K562 (cell line): Measurements from ENCODE around the gene ZBTB16. TPM values are rescaled to one million over a fixed set of nuclear protein-coding genes. Genes with fewer than 3 reads are reported as not detected.
A peak's percentile ranks its signal among the peaks of the same experiment; 100 is the strongest.

Experiments
- ATAC-seq: fragments of 200-7000 bp; cut with Tn5 transposase; 3 replicates; pipeline ENCODE4 v1.9.1; 2020; ENCODE audit warnings: moderate library complexity
- BruUV-seq: library from RNA; stranded (reverse); fragments of 400-500 nt; replicated peaks from 2 replicates; lab custom pipeline; 2021; lab: Mats Ljungman, UMichigan
- CTCF ChIA-PET: fragments of 300-600 bp; formaldehyde crosslinking; extraction: SDS; loops from one replicate; lab custom pipeline; 2021; ENCODE audit warnings: low intra/inter-chr PET ratio; lab: Yijun Ruan, JAX
- POLR2A ChIA-PET: fragments of 300-600, 350-650 bp; sonication (Branson Sonifier 250); formaldehyde crosslinking; extraction: SDS; loops from one replicate; lab custom pipeline; 2021; ENCODE audit warnings: antibody characterized with exemption, inconsistent platforms; lab: Yijun Ruan, JAX
- DNase-seq, 4 experiments: peaks; one replicate each; pipeline versions ENCODE4 v3.0.0 to v3.0.0-alpha.2; 2011 to 2018; ENCODE audit warnings: low spot score in 3 of 4, mixed read lengths in 3 of 4; ENCODE audit errors: extremely low read depth in 1 of 4
- FAIRE-seq: peaks from 2 replicates; lab custom pipeline; 2011; peaks lifted over from hg19 to GRCh38; lab: Jason Lieb, UNC
- H2AFZ ChIP-seq: 2 replicates; pipeline ENCODE4 v1.6.0; 2011; ENCODE audit warnings: low read depth, low read length, control low read depth, inconsistent platforms
- H3K27ac ChIP-seq: fragments of 200-600 bp; 3 replicates; pipeline ENCODE4 v1.8.0; 2011; ENCODE audit warnings: low read depth, mild to moderate bottlenecking, control low read depth, inconsistent platforms, low read length, moderate library complexity, mixed read lengths; ENCODE audit errors: extremely low read depth
- H3K27me3 ChIP-seq, 2 experiments: fragments of 300-600 bp in 1 of 2; 2 replicates in 1 of 2; 3 replicates in 1 of 2; pipeline versions ENCODE4 v1.6.0 to v1.8.0; 2011; ENCODE audit warnings: inconsistent platforms in 2 of 2, low read length in 2 of 2, mild to moderate bottlenecking in 1 of 2, mixed read lengths in 1 of 2, moderate library complexity in 1 of 2; ENCODE audit not compliant: control insufficient read depth in 2 of 2, insufficient read depth in 2 of 2
- H3K36me3 ChIP-seq: fragments of 300-600 bp; 3 replicates; pipeline ENCODE4 v1.8.0; 2011; ENCODE audit warnings: mild to moderate bottlenecking, low read length, inconsistent platforms; ENCODE audit not compliant: control insufficient read depth, insufficient read depth
- H3K4me1 ChIP-seq, 2 experiments: fragments of 200-600 bp in 1 of 2; replicated peaks in 1 of 2; 2 replicates in 1 of 2; 3 replicates in 1 of 2; pipeline versions ENCODE4 v1.5.1 to v1.8.0; 2011; ENCODE audit warnings: inconsistent platforms in 2 of 2, low read length in 2 of 2, mild to moderate bottlenecking in 1 of 2, mixed read lengths in 1 of 2, moderate library complexity in 1 of 2; ENCODE audit not compliant: control insufficient read depth in 2 of 2, insufficient read depth in 2 of 2
- H3K4me2 ChIP-seq: 2 replicates; pipeline ENCODE4 v1.6.1; 2011; ENCODE audit warnings: low read length, control low read depth, inconsistent platforms, mixed read lengths; ENCODE audit not compliant: insufficient read depth
- H3K4me3 ChIP-seq: fragments of 200-600 bp; sonication (generic), shearing (Covaris generic); 2 replicates; pipeline ENCODE4 v1.5.1; 2016; ENCODE audit warnings: control low read depth, inconsistent platforms
- H3K79me2 ChIP-seq: fragments of 200-600 bp; 3 replicates; pipeline ENCODE4 v1.8.0; 2011; ENCODE audit warnings: low read length, inconsistent platforms; ENCODE audit not compliant: control insufficient read depth, insufficient read depth
- H3K9ac ChIP-seq, 2 experiments: 2 replicates each; pipeline versions ENCODE4 v1.6.0 to v1.6.1; 2011; ENCODE audit warnings: low read depth in 2 of 2, low read length in 2 of 2, control low read depth in 1 of 2, inconsistent platforms in 1 of 2, mild to moderate bottlenecking in 1 of 2, mixed read lengths in 1 of 2; ENCODE audit not compliant: insufficient read depth in 1 of 2
- H3K9me1 ChIP-seq: one replicate; pipeline ENCODE4 v1.6.0; 2011; ENCODE audit warnings: inconsistent platforms, mild to moderate bottlenecking, low read length, moderate library complexity; ENCODE audit not compliant: control insufficient read depth, insufficient read depth
- H3K9me3 ChIP-seq: replicated peaks from 2 replicates; pipeline ENCODE4 v1.5.1; 2011; ENCODE audit warnings: low read depth, low read length, inconsistent platforms; ENCODE audit not compliant: control insufficient read depth, insufficient read depth
- H4K20me1 ChIP-seq: replicated peaks from 2 replicates; pipeline ENCODE4 v1.6.1; 2011; ENCODE audit warnings: low read length, inconsistent platforms, mixed read lengths; ENCODE audit not compliant: control insufficient read depth, insufficient read depth
- EGR1 ChIP-seq: fragments of 450-650 bp; conservative IDR thresholded peaks from 2 replicates; pipeline ENCODE4 v1.6.1; 2017; ENCODE audit warnings: mild to moderate bottlenecking
- ELF1 ChIP-seq: fragments of 200-800 bp; sonication (Bioruptor generic); IDR thresholded peaks from 2 replicates; pipeline ENCODE4 v1.6.1; 2016; ENCODE audit warnings: missing genetic modification characterization, missing compliant biosample characterization
- HDAC6 ChIP-seq: IDR thresholded peaks from 2 replicates; pipeline ENCODE4 v1.6.1; 2012; ENCODE audit warnings: low read depth, mild to moderate bottlenecking, control low read depth, inconsistent platforms, low read length, moderate library complexity
- RCOR1 ChIP-seq, 2 experiments: IDR thresholded peaks; 2 replicates each; pipeline ENCODE4 v1.6.1; 2012; ENCODE audit warnings: low read depth in 2 of 2, low read length in 2 of 2, borderline replicate concordance in 1 of 2, improper control_type of control experiment in 1 of 2
- ZBED1 ChIP-seq: IDR thresholded peaks from 2 replicates; pipeline ENCODE4 v1.6.1; 2014
- ZNF124 ChIP-seq: sonication (generic); formaldehyde crosslinking; IDR thresholded peaks from 2 replicates; pipeline ENCODE4 v1.8.1; 2022; ENCODE audit warnings: missing genetic modification reagents
- WGBS: fragments of 100-300 bp; shearing (Covaris generic); methylation state at CpG from one replicate; pipeline ENCODE4 v1.1.6; 2016; ENCODE audit warnings: low coverage, mixed read lengths; ENCODE audit not compliant: insufficient coverage; ENCODE audit errors: missing lambda C conversion rate; 5-methylcytosine and 5-hydroxymethylcytosine counted together
- in situ Hi-C: fragments of 300-500 bp; cut with MboI; formaldehyde crosslinking; loops from 4 replicates; pipeline ENCODE4 v1.15.0; 2018; ENCODE audit warnings: inconsistent platforms, mixed read lengths
- intact Hi-C: fragments of 100-400 bp; cut with micrococcal nuclease; formaldehyde crosslinking; loops from 2 replicates; pipeline ENCODE4 v1.14.2; 2022
- polyA plus RNA-seq, 8 experiments: library from polyadenylated mRNA; depleted of rRNA in 4 of 8; stranded (reverse) in 5 of 8; unstranded in 3 of 8; fragments of >200 nt; fragmentation: Nextera tagmentation in 2 of 8; fragmentation: Illumina TruSeq in 1 of 8; extraction: Ambion mirVana in 2 of 8; extraction: Trizol in 1 of 8; gene quantifications; 2 replicates each; pipeline versions ENCODE4 v1.2.1 to v1.2.3, GENCODE V29; 2011 to 2014; ENCODE audit warnings: inconsistent platforms in 1 of 8, missing spikeins in 1 of 8
- total RNA-seq, 7 experiments: library from RNA; depleted of rRNA in 6 of 7; stranded (reverse); fragments of >200 nt in 6 of 7; fragmentation: Illumina TruSeq in 2 of 7; extraction: Trizol in 2 of 7; gene quantifications; 2 replicates each; pipeline versions ENCODE4 v1.2.1 to v1.2.3, GENCODE V29; 2011 to 2021; ENCODE audit warnings: low replicate concordance in 1 of 7
- TF ChIP-seq, protein P1 (sequence below), 2 experiments: IDR thresholded peaks; 2 replicates each; pipeline ENCODE4 v1.6.1; 2012; ENCODE audit warnings: improper control_type of control experiment in 2 of 2, low read depth in 2 of 2, low read length in 2 of 2, borderline replicate concordance in 1 of 2
- TF ChIP-seq, protein P2 (sequence below), 2 experiments: IDR thresholded peaks; 2 replicates each; pipeline ENCODE4 v1.6.1; 2011; ENCODE audit warnings: borderline replicate concordance in 1 of 2, control low read depth in 1 of 2, low read depth in 1 of 2, low read length in 1 of 2, mild to moderate bottlenecking in 1 of 2, mixed read lengths in 1 of 2, moderate library complexity in 1 of 2; ENCODE audit not compliant: insufficient read depth in 1 of 2, insufficient read length in 1 of 2, poor library complexity in 1 of 2, severe bottlenecking in 1 of 2; ENCODE audit errors: extremely low read depth in 1 of 2
- TF ChIP-seq, protein P3 (sequence below): sonication (generic); formaldehyde crosslinking; IDR thresholded peaks from 2 replicates; pipeline ENCODE4 v1.9.0; 2022; ENCODE audit warnings: mild to moderate bottlenecking, missing genetic modification reagents

Gene ZBTB16
- total and polyA plus RNA-seq, 9 of the 15 experiments (the other 6 are each of a cell fraction or from before 2014, with no cell fraction given), result 0.06 to 0.40 (median 0.24) TPM; not detected in 4

DNA sequence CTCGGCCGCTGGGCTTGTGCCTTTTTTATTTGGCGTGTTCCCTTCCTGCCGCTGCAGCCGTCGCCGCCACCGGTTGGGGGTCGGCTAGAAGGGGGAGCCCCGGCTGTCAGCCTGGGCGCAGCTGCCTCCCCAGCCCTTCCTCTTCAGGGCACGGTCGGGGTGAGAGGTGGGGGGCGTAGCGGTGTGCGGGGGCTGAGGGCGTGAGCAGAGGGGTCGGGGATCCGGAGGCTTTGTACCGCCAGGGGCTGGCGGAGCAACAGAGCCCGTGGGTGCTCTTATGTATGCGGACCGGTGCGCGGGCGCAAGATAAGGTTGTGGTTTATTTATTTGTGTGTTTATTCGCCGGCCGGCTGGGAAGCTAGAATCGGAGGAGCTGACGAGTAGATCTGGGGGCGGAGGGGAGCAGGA, 477 bp downstream of the ZBTB16 start:
- Histone ChIP-seq H3K4me2 (peak overlapping the region; percentile 5; the same call in 1 of the 2 replicates), H3K27me3 (peaks cover 53 to 72% of the 10 kb centered on the region in 2 experiments), H3K9me1 (no peaks in the 10 kb centered on the region), H3K27ac (no peak overlapping the region), H3K4me1 (peaks cover 0 to 24% of the 10 kb centered on the region in 2 experiments; a peak in 3 of 5 replicates), H3K4me3 (no peak overlapping the region), H4K20me1 (peaks cover 9% of the 10 kb centered on the region; the same call in 1 of the 2 replicates), H3K36me3 (no peaks in the 10 kb centered on the region), H2AFZ (no peak overlapping the region), H3K9ac (no peak overlapping the region), H3K79me2 (no peaks in the 10 kb centered on the region), H3K9me3 (no peaks in the 10 kb centered on the region)
- in situ Hi-C loops (no loop called here), intact Hi-C loops (no loop called here)
- peak; percentile 22; the same call in 1 of the 3 replicates for ATAC-seq
- FAIRE-seq, result no peak
- TF ChIP-seq RCOR1 (IDR thresholded peaks at IDR 0.05; ENCODE audit: borderline replicate concordance in 1 of 2, low read depth in 2 of 2, low read length in 2 of 2) (no peak), EGR1 (0 out of 2 replicates have a peak, but pooled peaks have one; percentile 19)
- peak; percentile 17 to 38 (median 28) for DNase-seq
- ChIA-PET POLR2A (interaction anchor here (0.7 kb wide), 1 partner anchor 23 kb away, joined by 3 read pairs; no protein-coding TSS in a partner anchor), CTCF (interaction anchor here (1.0 kb wide), 1 partner anchor 203 kb away, joined by 3 read pairs; no protein-coding TSS in a partner anchor)
- WGBS, result 4% methylated on average over 25 of the region's 33 CpGs
- no TSS peak for BruUV-seq

DNA sequence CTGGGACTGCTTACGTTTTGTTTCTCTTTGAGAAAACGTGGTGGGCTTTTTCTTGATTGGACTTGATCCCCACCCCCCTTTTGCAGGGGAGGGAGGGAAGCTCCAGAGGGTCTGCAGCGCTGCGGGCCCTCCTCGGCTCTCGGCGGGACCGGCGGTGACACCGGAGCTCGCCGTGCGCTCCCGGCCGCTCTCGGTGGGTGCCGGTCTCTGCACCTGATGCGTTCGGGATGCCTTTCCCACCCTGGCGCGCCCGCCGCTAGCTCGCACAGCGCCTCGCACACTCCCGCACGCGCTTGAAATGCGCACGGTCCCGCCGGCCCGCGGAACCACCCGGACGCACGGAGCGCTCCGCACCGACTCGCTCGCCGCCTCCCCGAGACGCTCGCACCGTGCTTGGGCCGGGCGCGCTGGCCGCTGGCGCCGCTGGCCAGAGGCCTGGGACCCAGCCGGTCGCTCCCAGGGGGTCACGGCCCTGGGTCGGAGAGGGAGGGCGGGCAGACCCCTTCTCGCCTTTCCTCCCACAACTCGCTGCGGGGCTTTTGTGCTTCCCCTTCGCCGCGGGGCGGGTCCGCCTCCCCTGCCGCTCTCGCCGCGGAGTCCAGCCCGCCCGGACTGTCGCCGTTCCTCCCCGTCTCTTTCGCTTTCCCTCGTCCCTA, 1.0 kb downstream of the ZBTB16 start:
- peak overlapping the region; percentile 5 for H3K4me2 ChIP-seq
- ATAC-seq (peak; percentile 51), DNase-seq (peak in 2 of 4 experiments; percentile 31 to 32), FAIRE-seq (no peak)
- peaks cover 9% of the 10 kb centered on the region; the same call in 1 of the 2 replicates for H4K20me1 ChIP-seq
- no peaks in the 10 kb centered on the region for H3K79me2 ChIP-seq
- no peak overlapping the region for H3K27ac ChIP-seq
- H3K27me3 ChIP-seq, result peaks cover 58 to 77% of the 10 kb centered on the region in 2 experiments
- WGBS, result 1% methylated on average over 57 of the region's 78 CpGs
- peaks cover 0 to 24% of the 10 kb centered on the region in 2 experiments; a peak in 3 of 5 replicates for H3K4me1 ChIP-seq
- no peak overlapping the region for H2AFZ ChIP-seq
- no peaks in the 10 kb centered on the region for H3K9me3 ChIP-seq
- ChIA-PET CTCF (no interaction called here), POLR2A (interaction anchor here (0.7 kb wide), 1 partner anchor 22 kb away, joined by 3 read pairs; no protein-coding TSS in a partner anchor)
- no peak overlapping the region for H3K4me3 ChIP-seq
- BruUV-seq, result no TSS peak
- H3K9me1 ChIP-seq, result no peaks in the 10 kb centered on the region
- in situ Hi-C loops, result no loop called here
- H3K36me3 ChIP-seq, result no peaks in the 10 kb centered on the region
- intact Hi-C loops, result no loop called here
- peak overlapping the region in 1 of 2 experiments; percentile 52; a peak in 1 of 4 replicates for H3K9ac ChIP-seq
- 0 out of 2 replicates have a peak, but pooled peaks have one; percentile 80 for TF ChIP-seq HDAC6
- TF ChIP-seq, protein P1, sequence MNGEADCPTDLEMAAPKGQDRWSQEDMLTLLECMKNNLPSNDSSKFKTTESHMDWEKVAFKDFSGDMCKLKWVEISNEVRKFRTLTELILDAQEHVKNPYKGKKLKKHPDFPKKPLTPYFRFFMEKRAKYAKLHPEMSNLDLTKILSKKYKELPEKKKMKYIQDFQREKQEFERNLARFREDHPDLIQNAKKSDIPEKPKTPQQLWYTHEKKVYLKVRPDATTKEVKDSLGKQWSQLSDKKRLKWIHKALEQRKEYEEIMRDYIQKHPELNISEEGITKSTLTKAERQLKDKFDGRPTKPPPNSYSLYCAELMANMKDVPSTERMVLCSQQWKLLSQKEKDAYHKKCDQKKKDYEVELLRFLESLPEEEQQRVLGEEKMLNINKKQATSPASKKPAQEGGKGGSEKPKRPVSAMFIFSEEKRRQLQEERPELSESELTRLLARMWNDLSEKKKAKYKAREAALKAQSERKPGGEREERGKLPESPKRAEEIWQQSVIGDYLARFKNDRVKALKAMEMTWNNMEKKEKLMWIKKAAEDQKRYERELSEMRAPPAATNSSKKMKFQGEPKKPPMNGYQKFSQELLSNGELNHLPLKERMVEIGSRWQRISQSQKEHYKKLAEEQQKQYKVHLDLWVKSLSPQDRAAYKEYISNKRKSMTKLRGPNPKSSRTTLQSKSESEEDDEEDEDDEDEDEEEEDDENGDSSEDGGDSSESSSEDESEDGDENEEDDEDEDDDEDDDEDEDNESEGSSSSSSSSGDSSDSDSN (IDR thresholded peaks at IDR 0.05; ENCODE audit: borderline replicate concordance in 1 of 2, low read depth in 2 of 2, low read length in 2 of 2), result 0 out of 4 replicates have a peak, but pooled peaks of 1 of the 2 experiments have one; percentile 12
- TF ChIP-seq, protein P2, sequence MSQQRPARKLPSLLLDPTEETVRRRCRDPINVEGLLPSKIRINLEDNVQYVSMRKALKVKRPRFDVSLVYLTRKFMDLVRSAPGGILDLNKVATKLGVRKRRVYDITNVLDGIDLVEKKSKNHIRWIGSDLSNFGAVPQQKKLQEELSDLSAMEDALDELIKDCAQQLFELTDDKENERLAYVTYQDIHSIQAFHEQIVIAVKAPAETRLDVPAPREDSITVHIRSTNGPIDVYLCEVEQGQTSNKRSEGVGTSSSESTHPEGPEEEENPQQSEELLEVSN (IDR thresholded peaks at IDR 0.05; ENCODE audit: borderline replicate concordance in 1 of 2, extremely low read depth in 1 of 2, insufficient read depth in 1 of 2, insufficient read length in 1 of 2, low read depth in 1 of 2, low read length in 1 of 2, poor library complexity in 1 of 2, severe bottlenecking in 1 of 2), result peak in 1 of 2 experiments; percentile 64
- TF ChIP-seq ZBED1, result no peak
- TF ChIP-seq, protein P3, sequence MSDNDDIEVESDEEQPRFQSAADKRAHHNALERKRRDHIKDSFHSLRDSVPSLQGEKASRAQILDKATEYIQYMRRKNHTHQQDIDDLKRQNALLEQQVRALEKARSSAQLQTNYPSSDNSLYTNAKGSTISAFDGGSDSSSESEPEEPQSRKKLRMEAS, result peak; percentile 2; the same call in 1 of the 2 replicates
- no peak for TF ChIP-seq ZNF124
- TF ChIP-seq ELF1, result no peak
